NCI-H2171 (cell line): ENCODE results near the gene GNAS-AS1.

Experiments used
- DNase-seq: peaks from one replicate; lab custom pipeline; 2025; lab: John Stamatoyannopoulos, UW

GNAS-AS1 gene

GRCh38 chr20:58855506-58856389, 5.0 kb upstream of the GNAS-AS1 start:
- DNase-seq = no peak

DNA sequence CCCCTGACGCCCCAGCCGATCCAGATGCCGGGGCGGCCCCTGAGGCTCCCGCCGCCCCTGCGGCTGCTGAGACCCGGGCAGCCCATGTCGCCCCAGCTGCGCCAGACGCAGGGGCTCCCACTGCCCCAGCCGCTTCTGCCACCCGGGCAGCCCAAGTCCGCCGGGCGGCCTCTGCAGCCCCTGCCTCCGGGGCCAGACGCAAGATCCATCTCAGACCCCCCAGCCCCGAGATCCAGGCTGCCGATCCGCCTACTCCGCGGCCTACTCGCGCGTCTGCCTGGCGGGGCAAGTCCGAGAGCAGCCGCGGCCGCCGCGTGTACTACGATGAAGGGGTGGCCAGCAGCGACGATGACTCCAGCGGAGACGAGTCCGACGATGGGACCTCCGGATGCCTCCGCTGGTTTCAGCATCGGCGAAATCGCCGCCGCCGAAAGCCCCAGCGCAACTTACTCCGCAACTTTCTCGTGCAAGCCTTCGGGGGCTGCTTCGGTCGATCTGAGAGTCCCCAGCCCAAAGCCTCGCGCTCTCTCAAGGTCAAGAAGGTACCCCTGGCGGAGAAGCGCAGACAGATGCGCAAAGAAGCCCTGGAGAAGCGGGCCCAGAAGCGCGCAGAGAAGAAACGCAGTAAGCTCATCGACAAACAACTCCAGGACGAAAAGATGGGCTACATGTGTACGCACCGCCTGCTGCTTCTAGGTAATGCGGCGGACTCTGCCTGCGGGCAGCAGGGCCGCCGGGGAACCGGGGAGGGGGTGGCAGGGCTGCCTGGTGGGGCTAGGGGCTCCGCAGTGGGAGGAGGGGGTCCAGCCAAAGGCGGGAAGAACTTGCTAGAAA, 4.2 kb upstream of the GNAS-AS1 start:
- no peak for DNase-seq

DNA sequence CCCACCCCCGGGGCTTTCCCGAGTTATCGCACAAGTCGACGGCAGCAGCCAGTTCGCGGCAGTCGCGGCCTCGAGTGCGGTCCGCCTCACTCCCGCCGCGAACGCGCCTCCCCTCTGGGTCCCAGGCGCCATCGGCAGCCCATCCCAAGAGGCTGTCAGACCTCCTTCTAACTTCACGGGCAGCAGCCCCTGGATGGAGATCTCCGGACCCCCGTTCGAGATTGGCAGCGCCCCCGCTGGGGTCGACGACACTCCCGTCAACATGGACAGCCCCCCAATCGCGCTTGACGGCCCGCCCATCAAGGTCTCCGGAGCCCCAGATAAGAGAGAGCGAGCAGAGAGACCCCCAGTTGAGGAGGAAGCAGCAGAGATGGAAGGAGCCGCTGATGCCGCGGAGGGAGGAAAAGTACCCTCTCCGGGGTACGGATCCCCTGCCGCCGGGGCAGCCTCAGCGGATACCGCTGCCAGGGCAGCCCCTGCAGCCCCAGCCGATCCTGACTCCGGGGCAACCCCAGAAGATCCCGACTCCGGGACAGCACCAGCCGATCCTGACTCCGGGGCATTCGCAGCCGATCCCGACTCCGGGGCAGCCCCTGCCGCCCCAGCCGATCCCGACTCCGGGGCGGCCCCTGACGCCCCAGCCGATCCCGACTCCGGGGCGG, 3.4 kb upstream of the GNAS-AS1 start:
- DNase-seq = no peak

DNA sequence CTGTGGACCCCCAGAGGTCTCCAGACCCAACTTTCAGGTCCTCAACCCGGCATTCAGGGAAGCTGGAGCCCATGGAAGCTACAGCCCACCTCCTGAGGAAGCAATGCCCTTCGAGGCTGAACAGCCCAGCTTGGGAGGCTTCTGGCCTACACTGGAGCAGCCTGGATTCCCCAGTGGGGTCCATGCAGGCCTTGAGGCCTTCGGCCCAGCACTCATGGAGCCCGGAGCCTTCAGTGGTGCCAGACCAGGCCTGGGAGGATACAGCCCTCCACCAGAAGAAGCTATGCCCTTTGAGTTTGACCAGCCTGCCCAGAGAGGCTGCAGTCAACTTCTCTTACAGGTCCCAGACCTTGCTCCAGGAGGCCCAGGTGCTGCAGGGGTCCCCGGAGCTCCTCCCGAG, 2.8 kb upstream of the GNAS-AS1 start:
- no peak for DNase-seq

- no peak for DNase-seq
Observed at GRCh38 chr20:58852543-58853271, 2.0 kb upstream of the GNAS-AS1 start, which contains the start of gene GNAS. Gene GNAS, plus strand, starts transcription at chr20:58852716.

DNA sequence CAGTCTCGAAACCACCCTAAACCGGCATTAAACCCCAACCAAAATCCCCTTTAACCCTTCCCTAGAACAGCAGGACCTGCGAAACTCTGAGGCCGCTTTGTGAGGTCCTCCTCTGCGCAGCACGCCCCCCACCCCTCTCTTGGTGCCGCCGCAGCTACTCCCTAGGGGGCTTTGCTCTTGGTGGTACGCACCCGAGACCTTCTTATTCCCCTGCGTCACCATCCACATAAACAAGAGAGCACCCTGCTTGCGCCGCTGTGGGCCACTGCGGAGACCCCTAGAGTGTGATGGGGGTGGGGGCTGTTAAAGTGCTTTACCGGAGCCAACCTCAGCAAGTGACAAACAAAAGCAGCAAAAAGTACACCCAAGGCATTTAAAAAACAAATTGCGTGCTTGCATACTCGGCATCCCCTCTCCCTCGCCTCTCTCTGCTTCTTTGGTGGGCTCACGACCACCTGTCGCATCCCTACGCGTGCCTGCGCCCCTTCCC, 1.3 kb upstream of the GNAS-AS1 start:
- DNase-seq = no peak

GRCh38 chr20:58851221-58851968, 693 bp upstream of the GNAS-AS1 start:
- DNase-seq = no peak

GRCh38 chr20:58847463-58847862, 3.2 kb downstream of the GNAS-AS1 start:
- no peak for DNase-seq

DNA sequence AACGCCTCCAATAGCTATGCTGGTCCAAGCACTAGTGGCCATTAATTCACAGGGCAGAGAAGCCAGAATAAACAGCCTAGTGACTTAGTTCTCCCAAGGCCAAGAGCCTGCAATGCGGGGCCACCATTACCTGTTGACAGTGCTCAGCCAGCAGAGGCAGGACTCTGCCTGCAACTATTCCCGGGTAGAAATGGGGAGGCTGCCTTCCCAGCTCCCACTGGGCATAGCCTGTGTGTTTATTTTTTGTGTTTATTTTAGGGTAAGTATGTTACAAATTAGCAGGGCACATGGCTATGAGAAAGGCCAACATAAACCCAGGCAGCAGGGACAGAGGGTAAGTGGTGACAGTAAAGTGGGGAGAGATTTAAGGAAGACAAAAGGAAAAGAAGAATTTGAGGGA, 5.0 kb downstream of the GNAS-AS1 start:
- DNase-seq = no peak

DNA sequence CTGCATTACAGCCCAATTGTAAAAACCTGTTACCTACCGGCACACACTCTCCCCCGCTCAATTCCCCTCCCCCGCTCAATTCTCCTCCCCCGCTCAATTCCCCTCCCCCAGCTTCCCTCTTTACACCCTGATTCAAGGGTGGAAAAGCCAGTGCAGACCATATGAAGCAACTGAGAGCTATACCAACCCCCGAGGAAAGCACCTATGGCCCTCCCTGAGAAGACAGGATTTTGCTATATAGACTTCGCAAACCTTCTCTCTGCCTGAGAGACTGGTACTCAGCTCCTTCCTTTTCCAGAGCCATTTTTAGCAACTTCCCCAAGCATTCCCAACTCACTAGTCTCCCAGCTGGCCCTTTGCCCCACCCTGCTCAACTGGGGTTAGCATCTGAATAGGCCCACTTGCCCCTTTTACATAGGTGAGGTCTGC, 7.6 kb downstream of the GNAS-AS1 start:
- DNase-seq = no peak

DNA sequence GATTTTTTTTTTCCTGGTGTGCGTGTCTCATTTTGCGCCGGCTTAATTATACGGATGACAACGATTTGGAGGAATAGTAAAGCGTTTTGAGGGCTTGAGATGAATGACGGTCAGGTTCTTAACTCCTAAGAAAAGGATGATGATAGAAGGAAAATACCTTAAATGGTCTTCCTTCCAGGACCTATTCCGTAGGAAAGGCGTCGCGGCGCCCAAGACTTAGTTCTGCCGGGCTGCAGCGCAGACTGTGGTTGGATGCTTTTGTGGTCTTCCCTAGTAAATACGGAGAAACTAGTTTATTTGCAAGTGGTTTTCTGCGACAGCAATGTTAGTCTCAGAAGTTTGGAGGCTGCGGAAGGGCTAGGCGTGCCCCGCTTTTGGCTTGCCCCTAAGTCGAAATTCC, 8.4 kb downstream of the GNAS-AS1 start:
- no peak for DNase-seq

DNA sequence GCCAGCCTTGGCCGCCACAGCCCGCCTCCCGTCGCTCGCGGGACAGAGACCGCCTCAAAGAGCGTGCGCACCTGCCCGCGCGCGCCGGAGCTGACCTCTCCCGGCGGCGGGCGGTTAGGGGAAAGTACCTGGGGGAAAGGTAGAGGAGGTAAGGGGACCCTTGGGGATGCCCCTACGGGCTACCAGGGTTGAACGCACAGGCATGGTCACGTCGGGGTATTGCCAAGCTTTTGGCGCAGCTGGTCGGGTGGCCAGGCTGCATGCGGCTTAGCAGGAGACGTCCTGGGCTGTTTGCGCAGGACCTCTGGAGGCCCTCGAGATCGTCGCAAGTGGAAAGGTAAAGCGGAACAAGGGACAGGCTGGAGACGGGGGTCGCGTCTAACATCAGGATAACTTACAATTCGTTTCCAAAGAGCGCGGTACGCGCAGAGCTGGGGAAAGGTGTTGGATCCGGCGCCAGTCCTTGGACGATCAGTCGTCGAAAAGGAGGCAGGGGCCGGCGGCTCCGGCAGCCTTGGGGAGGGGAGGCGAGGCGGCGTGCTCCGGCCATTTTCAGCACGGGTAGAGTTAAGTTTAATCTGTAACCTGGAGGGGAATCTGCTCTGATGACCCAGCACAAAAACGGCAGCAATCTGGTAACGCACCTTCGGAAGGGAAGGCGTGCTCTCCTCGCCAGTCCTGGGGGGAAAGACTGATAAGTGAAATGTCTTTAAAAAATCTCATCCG, 9.0 kb downstream of the GNAS-AS1 start:
- no peak for DNase-seq

DNA sequence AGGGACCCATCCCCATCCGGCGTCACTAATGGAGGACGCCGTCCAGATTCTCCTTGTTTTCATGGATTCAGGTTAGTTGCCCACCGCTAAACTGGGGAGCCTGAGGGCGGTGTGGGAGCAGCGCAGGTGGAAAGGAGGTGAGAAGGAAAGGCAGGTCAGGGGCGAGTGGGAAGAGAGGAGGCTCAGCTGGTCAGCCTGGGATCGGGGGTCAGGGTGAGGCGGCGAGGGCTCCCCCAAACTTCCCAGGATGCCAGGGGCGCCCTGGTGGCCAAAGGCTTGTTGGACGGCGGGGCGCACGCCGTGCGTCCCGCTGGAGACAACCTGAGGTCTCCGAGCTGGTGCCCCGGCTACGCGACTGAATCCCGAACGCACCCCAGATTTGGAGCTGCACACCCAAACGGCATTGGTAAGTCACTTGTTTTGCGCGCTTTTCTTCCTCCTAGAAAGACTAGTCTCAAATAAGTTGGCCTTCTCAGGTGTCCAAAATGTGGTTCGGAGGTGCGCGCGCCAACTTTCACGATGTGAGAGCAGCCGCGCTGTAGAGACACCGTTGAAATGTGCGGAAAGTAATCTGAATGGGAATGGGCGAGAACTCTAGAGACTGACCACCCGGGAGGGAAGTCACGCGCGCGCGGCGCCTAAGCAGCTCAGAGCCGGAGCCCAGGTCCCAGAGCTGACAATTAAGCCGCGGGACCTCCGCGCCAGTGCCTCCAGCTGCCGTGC, 9.7 kb downstream of the GNAS-AS1 start:
- DNase-seq = no peak

GRCh38 chr20:58839991-58840747, 10.5 kb downstream of the GNAS-AS1 start:
- DNase-seq = no peak

DNA sequence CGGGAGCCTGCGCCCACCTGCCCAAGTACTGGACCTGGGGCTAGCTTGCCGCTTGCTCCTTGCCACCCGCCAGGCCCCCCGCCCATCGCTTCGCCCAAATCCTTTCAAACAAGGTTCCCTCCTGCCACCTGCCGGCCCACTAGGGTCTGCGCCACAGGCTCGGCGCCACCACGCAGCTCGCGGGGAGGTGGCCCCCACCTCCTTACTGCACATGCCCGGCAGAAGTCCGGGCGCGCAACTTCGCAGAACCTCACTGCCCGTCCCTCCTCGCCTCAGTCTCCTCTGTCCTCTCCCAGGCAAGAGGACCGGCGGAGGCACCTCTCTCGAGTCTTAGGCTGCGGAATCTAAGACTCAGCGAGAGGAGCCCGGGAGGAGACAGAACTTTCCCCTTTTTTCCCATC, 11.2 kb downstream of the GNAS-AS1 start:
- peak; percentile 72 for DNase-seq

DNA sequence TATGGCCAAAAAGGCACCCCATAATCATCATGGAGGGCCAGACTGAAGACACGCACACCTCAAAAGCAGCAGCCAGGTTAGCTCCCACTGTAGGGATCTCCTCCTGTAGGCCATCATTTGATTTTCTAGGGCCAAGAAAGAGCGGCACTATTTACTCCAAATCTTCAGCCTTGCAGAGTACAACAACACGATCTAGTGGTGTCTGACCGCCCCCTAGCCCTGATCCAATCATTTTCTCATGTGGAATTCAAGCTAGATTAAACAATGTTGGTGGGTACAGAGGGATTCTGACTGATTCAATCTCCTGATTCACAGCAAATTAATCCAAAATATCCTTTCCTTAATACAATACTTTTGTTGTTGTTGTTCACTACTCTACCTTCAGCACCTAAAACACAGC, 12.5 kb downstream of the GNAS-AS1 start:
- no peak for DNase-seq

DNA sequence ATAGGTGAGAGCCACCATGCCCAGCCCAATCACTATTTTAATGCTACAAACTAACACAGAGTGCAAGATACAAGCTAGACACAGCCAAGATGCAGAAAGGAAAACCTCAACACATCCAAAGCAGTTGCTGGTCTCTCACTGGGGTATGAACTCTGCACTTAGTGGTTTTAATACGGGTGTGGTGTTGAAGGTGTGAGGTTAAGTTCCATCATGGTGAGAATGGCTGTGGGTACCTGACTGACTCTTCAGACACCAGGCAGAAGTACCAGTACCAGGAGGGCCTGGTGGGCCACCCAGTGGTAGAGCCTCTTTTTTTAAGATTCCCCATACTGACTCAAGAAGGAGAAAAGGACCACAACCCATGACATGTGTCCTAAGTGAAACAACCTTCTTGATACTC, 13.0 kb downstream of the GNAS-AS1 start:
- DNase-seq = no peak

DNA sequence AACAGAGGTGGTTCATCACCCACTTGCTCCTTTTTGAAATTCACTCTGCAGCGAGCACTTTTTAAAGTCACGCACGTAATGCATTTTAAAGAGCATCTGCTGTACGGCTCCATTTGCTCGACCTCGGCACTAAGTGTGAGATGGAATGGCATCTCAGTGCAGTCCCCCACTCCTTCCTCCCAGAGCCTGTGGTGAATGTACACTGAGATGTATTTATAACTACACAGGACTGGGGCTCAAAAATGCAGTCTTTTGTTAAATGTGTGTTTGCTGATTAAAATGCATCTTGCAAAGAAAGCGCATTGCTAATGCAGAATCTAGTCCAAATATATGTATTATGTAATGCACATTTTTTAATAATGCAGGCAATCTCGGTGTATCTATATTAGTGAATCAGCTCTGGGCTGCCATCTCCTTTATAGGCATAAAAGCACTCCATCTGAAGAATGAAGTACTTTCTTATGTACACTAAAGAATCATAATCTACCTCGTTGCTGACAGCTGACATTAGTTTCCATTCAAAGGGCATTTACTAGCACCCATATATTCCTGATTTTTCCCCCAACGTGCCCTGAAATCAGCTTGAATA, 14.0 kb downstream of the GNAS-AS1 start:
- no peak for DNase-seq
